Measurements from ENCODE around the gene KSR1.
"Not testable (repeated sequence)": the region's sequence is repeated elsewhere in the genome, so short reads cannot be mapped to it uniquely, and the experiment has no call there.

KSR1 gene

GRCh38 chr17:27414694-27415093 is 41.6 kb upstream of the KSR1 start:
- no peak for TF ChIP-seq CTCF (IDR thresholded peaks at IDR 0.05; ENCODE audit: low read depth, low read length)
- H3K4me3 ChIP-seq (ENCODE audit: low read depth, low read length) = no peak overlapping the region

GRCh38 chr17:27415120-27415795 is 41.0 kb upstream of the KSR1 start:
- TF ChIP-seq CTCF (IDR thresholded peaks at IDR 0.05; ENCODE audit: low read depth, low read length) = no peak
- no peak overlapping the region for H3K4me3 ChIP-seq (ENCODE audit: low read depth, low read length)

GRCh38 chr17:27417596-27418365 is 38.5 kb upstream of the KSR1 start:
- TF ChIP-seq CTCF (IDR thresholded peaks at IDR 0.05; ENCODE audit: low read depth, low read length) = no peak
- no peak overlapping the region for H3K4me3 ChIP-seq (ENCODE audit: low read depth, low read length)

- no peak for TF ChIP-seq CTCF (IDR thresholded peaks at IDR 0.05; ENCODE audit: low read depth, low read length)
- H3K4me3 ChIP-seq (ENCODE audit: low read depth, low read length) = no peak overlapping the region
Observed at GRCh38 chr17:27418366-27418615, 38.0 kb upstream of the KSR1 start.

GRCh38 chr17:27419156-27419555 is 37.1 kb upstream of the KSR1 start:
- no peak for TF ChIP-seq CTCF (IDR thresholded peaks at IDR 0.05; ENCODE audit: low read depth, low read length)

GRCh38 chr17:27420211-27420950 is 35.9 kb upstream of the KSR1 start:
- no peak overlapping the region for H3K4me3 ChIP-seq (ENCODE audit: low read depth, low read length)
- no peak for TF ChIP-seq CTCF (IDR thresholded peaks at IDR 0.05; ENCODE audit: low read depth, low read length)

More at GRCh38 chr17:27419156-27419555, 37.1 kb upstream of the KSR1 start:
- no peak overlapping the region for H3K4me3 ChIP-seq (ENCODE audit: low read depth, low read length)

GRCh38 chr17:27421111-27421510 is 35.1 kb upstream of the KSR1 start:
- TF ChIP-seq CTCF (IDR thresholded peaks at IDR 0.05; ENCODE audit: low read depth, low read length) = no peak
- H3K4me3 ChIP-seq (ENCODE audit: low read depth, low read length) = no peak overlapping the region

GRCh38 chr17:27421626-27422025 is 34.6 kb upstream of the KSR1 start:
- not testable (repeated sequence) for H3K4me3 ChIP-seq (ENCODE audit: low read depth, low read length)
